IPS DF 6.9 (cell line): ENCODE data around the gene PTCH1.

ENCODE experiments used
- DNase-seq: peaks from one replicate; pipeline ENCODE4 v3.0.0-alpha.2; 2013; ENCODE audit warnings: low read depth, low spot score
- H3K27ac ChIP-seq: one replicate; pipeline ENCODE4 v1.5.1; 2013; ENCODE audit warnings: low read length, control low read depth
- H3K27me3 ChIP-seq: 2 replicates; pipeline ENCODE4 v1.6.1; 2013; ENCODE audit warnings: mild to moderate bottlenecking, low read length; ENCODE audit not compliant: control insufficient read depth, insufficient read depth
- H3K36me3 ChIP-seq: 2 replicates; pipeline ENCODE4 v1.6.1; 2013; ENCODE audit warnings: low read length; ENCODE audit not compliant: control insufficient read depth, insufficient read depth
- H3K4me1 ChIP-seq: 2 replicates; pipeline ENCODE4 v1.6.1; 2013; ENCODE audit warnings: low read length; ENCODE audit not compliant: control insufficient read depth, insufficient read depth
- H3K4me3 ChIP-seq: 2 replicates; pipeline ENCODE4 v1.5.1; 2013; ENCODE audit warnings: mild to moderate bottlenecking, low read length
- H3K9me3 ChIP-seq: 2 replicates; pipeline ENCODE4 v1.6.1; 2013; ENCODE audit warnings: low read length, inconsistent platforms; ENCODE audit not compliant: control insufficient read depth, insufficient read depth
- WGBS: extraction: QIAGEN DNeasy Blood & Tissue Kit; methylation state at CpG from one replicate; pipeline ENCODE4 v1.1.7; 2013; ENCODE audit warnings: mixed read lengths, missing lambda C conversion rate; ENCODE audit not compliant: insufficient read length, insufficient coverage; 5-methylcytosine and 5-hydroxymethylcytosine counted together

PTCH1 gene

GRCh38 chr9:95457769-95458168 lies 59.0 kb downstream of the PTCH1 start:
- no peaks in the 10 kb centered on the region for H3K9me3 ChIP-seq
- H3K4me3 ChIP-seq = no peak overlapping the region
- peaks cover 7% of the 10 kb centered on the region; the same call in 1 of the 2 replicates for H3K36me3 ChIP-seq
- H3K27ac ChIP-seq = no peak overlapping the region
- DNase-seq = no peak
- no peaks in the 10 kb centered on the region; the same call in 1 of the 2 replicates for H3K4me1 ChIP-seq
- no peaks in the 10 kb centered on the region for H3K27me3 ChIP-seq
- WGBS = no CpG with 5 or more reads among the region's 12 CpGs

- no peaks in the 10 kb centered on the region for H3K4me1 ChIP-seq
- no peak overlapping the region for H3K27ac ChIP-seq
- H3K36me3 ChIP-seq = peaks cover 7% of the 10 kb centered on the region; the same call in 1 of the 2 replicates
- DNase-seq = no peak
- H3K4me3 ChIP-seq = no peak overlapping the region
- no peaks in the 10 kb centered on the region for H3K27me3 ChIP-seq
- no peaks in the 10 kb centered on the region for H3K9me3 ChIP-seq
- WGBS = no CpG with 5 or more reads among the region's 9 CpGs
Observed at GRCh38 chr9:95455714-95456113, 61.1 kb downstream of the PTCH1 start.

- Histone ChIP-seq H3K4me1 (peaks cover 2% of the 10 kb centered on the region; the same call in 1 of the 2 replicates), H3K4me3 (no peak overlapping the region), H3K27ac (no peak overlapping the region), H3K27me3 (no peaks in the 10 kb centered on the region), H3K36me3 (peaks cover 6% of the 10 kb centered on the region; the same call in 1 of the 2 replicates), H3K9me3 (no peaks in the 10 kb centered on the region)
- no CpG with 5 or more reads among the region's 4 CpGs for WGBS
- DNase-seq = no peak
Observed at GRCh38 chr9:95452176-95452575, 64.6 kb downstream of the PTCH1 start.

GRCh38 chr9:95451065-95451426 lies 65.7 kb downstream of the PTCH1 start:
- Histone ChIP-seq H3K36me3 (peaks cover 13% of the 10 kb centered on the region), H3K9me3 (no peaks in the 10 kb centered on the region), H3K4me1 (peaks cover 2% of the 10 kb centered on the region; the same call in 1 of the 2 replicates), H3K4me3 (no peak overlapping the region), H3K27me3 (no peaks in the 10 kb centered on the region), H3K27ac (no peak overlapping the region)
- WGBS = no CpG with 5 or more reads among the region's 2 CpGs
- no peak for DNase-seq

GRCh38 chr9:95450171-95451064 lies 66.4 kb downstream of the PTCH1 start:
- WGBS = no CpG with 5 or more reads among the region's 11 CpGs
- no peak overlapping the region for H3K27ac ChIP-seq

GRCh38 chr9:95449016-95449415 lies 67.8 kb downstream of the PTCH1 start:
- H3K4me1 ChIP-seq = peaks cover 2% of the 10 kb centered on the region; the same call in 1 of the 2 replicates
- no CpG with 5 or more reads among the region's 22 CpGs for WGBS
- H3K9me3 ChIP-seq = no peaks in the 10 kb centered on the region
- H3K27ac ChIP-seq = no peak overlapping the region
- peaks cover 13% of the 10 kb centered on the region for H3K36me3 ChIP-seq
- H3K4me3 ChIP-seq = no peak overlapping the region
- no peaks in the 10 kb centered on the region for H3K27me3 ChIP-seq
- no peak for DNase-seq

More at GRCh38 chr9:95450171-95451064, 66.4 kb downstream of the PTCH1 start:
- no peak for DNase-seq
- no peaks in the 10 kb centered on the region for H3K9me3 ChIP-seq
- H3K4me1 ChIP-seq = peaks cover 2% of the 10 kb centered on the region; the same call in 1 of the 2 replicates
- H3K4me3 ChIP-seq = no peak overlapping the region
- H3K27me3 ChIP-seq = no peaks in the 10 kb centered on the region
- peaks cover 13% of the 10 kb centered on the region for H3K36me3 ChIP-seq

- peak; percentile 18 for DNase-seq
- no CpG with 5 or more reads among the region's 23 CpGs for WGBS
- Histone ChIP-seq H3K4me3 (no peak overlapping the region), H3K4me1 (peaks cover 2% of the 10 kb centered on the region; the same call in 1 of the 2 replicates), H3K36me3 (peaks cover 10% of the 10 kb centered on the region), H3K27me3 (no peaks in the 10 kb centered on the region), H3K9me3 (no peaks in the 10 kb centered on the region), H3K27ac (no peak overlapping the region)
Observed at GRCh38 chr9:95447660-95448420, 68.9 kb downstream of the PTCH1 start.

GRCh38 chr9:95446984-95447383 lies 69.8 kb downstream of the PTCH1 start:
- Histone ChIP-seq H3K27me3 (no peaks in the 10 kb centered on the region), H3K9me3 (no peaks in the 10 kb centered on the region), H3K4me3 (no peak overlapping the region), H3K27ac (no peak overlapping the region), H3K36me3 (peaks cover 10% of the 10 kb centered on the region), H3K4me1 (peaks cover 2% of the 10 kb centered on the region; the same call in 1 of the 2 replicates)
- DNase-seq = no peak
- no CpG with 5 or more reads among the region's 26 CpGs for WGBS

- H3K36me3 ChIP-seq = peaks cover 10% of the 10 kb centered on the region
- WGBS = no CpG with 5 or more reads among the region's 5 CpGs
Observed at GRCh38 chr9:95446259-95446658, 70.5 kb downstream of the PTCH1 start.

GRCh38 chr9:95444160-95444559 lies 72.6 kb downstream of the PTCH1 start:
- WGBS = no CpG with 5 or more reads among the region's 15 CpGs
- no peaks in the 10 kb centered on the region for H3K27me3 ChIP-seq
- H3K4me1 ChIP-seq = peaks cover 2% of the 10 kb centered on the region; the same call in 1 of the 2 replicates
- DNase-seq = no peak
- H3K27ac ChIP-seq = no peak overlapping the region
- H3K4me3 ChIP-seq = no peak overlapping the region
- no peaks in the 10 kb centered on the region for H3K9me3 ChIP-seq
- peaks cover 10% of the 10 kb centered on the region for H3K36me3 ChIP-seq

More at GRCh38 chr9:95446259-95446658, 70.5 kb downstream of the PTCH1 start:
- Histone ChIP-seq H3K4me3 (no peak overlapping the region), H3K4me1 (peaks cover 2% of the 10 kb centered on the region; the same call in 1 of the 2 replicates), H3K27me3 (no peaks in the 10 kb centered on the region), H3K27ac (no peak overlapping the region), H3K9me3 (no peaks in the 10 kb centered on the region)
- no peak for DNase-seq
